CD4-positive, alpha-beta T cell treated with Interleukin-6 at 100 ng/mL for 8 hours (primary cell): ENCODE results near the gene ARHGEF38.
"Not testable (repeated sequence)": the region's sequence is repeated elsewhere in the genome, so short reads cannot be mapped to it uniquely, and the experiment has no call there.

Source experiments
- DNase-seq: peaks from one replicate; pipeline ENCODE4 v3.0.0-alpha.2; 2020; ENCODE audit warnings: mixed read lengths, low spot score

ARHGEF38 gene

DNA sequence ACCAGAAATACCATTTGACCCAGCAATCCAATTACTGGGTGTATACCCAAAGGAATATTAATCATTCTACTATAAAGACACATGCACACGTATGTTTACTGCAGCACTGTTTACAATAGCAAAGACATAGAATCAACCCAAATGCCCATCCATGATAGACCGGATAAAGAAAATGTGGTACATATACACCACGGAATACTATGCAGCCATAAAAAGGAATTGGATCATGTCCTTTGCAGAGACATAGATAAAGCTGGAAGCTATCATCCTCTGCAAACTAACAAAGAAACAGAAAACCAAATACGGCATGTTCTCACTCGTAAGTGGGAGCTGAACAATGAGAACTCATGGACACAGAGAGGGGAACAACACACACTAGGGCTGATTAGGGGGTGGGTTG is 57.4 kb downstream of the ARHGEF38 start:
- DNase-seq, result not testable (repeated sequence)

DNA sequence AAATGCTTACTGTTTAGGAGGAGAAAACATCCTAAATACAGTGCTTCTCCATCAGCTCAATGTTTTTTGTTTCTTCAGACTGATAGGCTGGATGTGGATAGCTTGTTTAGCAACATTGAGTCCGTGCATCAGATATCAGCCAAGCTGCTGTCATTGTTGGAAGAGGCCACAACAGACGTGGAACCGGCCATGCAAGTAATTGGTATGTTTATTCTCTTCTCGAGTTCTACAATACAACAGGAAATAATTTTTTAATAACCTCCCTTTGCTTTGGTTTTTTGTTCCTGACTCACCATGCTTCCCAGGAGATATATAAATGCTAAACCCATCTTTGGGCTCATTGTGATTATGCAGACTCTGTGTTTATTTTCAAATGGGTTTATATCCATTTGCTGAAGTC is 60.9 kb downstream of the ARHGEF38 start:
- DNase-seq, result no peak

- DNase-seq, result no peak
Measured at GRCh38 chr4:105619188-105619931, 66.9 kb downstream of the ARHGEF38 start.

- no peak for DNase-seq
Measured at GRCh38 chr4:105620640-105621323, 68.4 kb downstream of the ARHGEF38 start.

GRCh38 chr4:105622269-105622668 is 69.8 kb downstream of the ARHGEF38 start:
- DNase-seq, result no peak

DNA sequence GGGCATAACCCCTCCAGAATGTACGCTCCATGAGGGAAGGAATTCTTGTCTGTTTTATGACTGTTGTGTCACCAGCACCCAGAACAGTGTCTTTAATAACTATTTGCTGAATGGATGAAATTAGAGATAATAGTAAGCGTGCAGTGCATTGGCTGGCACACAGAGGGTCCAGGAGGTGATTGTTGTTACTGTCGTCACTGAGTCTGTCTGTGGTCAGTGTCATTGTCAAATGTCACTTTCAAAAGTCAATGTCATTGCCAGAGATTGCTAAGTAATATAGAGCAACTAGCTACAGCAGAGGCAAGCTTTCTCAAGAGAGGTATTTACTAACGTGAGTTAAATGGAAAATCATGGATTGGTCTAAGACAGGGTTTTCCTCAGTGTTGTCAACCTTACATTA is 70.7 kb downstream of the ARHGEF38 start:
- DNase-seq, result no peak

DNA sequence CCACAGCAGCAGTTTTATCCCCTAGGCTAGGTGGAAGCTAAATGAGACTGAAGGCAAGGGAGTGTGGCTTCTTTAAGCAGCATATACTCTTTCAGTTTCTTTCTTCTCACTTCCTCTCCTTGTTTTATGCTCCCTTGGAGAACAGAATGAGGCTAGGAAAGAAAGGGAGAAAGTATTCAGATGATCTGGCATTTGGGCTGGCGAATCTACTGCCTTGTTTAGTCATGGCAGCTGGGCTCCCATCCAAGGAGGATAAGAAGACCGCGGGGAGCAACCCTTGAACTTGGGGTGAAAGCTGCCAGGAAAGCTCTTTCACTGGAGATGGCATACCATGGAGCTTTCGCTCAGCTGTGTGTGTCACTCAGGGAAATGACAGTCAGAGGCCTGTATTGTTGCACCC is 72.1 kb downstream of the ARHGEF38 start:
- no peak for DNase-seq

DNA sequence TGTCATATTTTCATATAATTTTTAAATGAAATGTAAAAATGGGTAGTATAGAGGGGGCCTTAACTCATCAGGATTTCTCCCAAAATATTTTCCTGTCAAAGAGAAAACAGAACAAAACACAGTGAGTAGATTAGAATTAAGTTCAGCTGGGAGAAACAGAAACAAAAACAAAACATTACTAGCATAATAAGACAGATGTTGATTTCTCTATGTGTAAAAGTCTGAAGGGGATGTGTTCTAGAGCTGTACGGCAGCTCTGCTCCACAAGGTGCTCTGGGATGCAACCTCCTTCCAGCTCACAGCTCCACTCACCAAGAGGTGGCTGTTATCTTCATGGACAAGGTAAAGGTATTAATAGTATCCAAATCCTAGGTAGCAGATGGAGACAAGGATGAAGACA is 72.8 kb downstream of the ARHGEF38 start:
- DNase-seq, result no peak

DNA sequence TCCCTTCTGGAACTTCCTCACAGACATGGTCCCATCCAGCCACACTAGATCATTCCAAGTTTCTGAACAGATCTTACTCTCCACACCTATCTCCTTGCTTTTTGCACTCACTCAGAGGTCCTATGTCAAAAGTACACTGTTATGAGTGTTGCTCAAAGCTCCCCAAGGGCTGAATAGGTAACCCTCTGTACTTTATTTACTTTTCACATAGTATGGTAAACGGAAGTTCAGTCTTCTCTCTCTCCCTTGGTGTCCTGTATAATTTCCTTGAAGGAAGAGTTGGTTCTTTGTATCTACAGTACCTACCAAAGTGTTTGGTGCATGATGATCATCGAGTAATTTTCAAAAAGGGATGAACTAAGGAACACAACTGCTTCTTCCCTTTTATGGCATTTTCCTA is 74.4 kb downstream of the ARHGEF38 start:
- DNase-seq, result no peak

DNA sequence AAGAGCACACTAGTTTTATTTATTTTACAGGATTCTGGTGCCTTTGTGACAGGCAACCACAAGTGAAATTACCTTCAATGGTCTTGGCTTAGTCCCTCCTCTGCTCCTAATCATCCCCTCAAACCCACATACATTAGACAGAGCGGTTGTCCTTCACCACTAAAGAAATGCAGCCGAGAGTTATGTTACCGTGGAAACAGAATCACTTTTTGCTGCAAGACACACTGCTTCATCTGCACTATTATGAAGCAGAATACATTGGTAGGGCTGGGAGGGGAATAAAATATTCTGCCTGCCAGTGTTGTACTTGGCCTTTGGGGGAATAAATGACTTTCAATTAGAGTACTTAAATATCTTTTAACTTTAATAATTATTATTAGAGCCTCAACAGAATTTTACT is 75.2 kb downstream of the ARHGEF38 start:
- no peak for DNase-seq

GRCh38 chr4:105630670-105631655 is 78.5 kb downstream of the ARHGEF38 start:
- DNase-seq, result no peak

DNA sequence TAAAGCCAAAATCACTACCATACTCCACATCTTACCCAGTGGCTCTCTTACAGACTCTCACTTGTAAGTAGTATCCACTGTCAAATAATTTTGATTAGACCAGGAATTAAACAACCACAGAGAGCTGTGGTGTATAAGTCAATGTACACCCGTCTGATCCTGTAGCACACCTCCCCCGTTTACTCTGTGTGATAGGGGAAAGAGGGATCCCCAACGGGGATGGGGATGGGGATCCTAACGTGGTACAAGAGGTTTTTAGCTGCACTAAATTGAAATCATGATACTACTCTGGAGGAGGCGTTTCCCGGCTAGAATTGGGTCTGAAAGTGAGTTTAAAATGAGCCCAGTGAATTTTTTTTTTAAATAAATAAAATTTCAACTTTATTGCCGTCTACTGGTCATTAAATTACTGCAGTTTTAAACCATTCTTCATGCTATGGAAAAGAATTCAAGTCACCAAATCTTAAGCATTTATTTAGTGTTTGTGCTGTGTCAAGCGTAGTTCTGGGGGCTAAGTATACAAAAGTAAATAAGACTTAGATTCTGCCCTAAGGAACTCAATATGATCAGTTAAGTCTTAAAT is 79.5 kb downstream of the ARHGEF38 start:
- no peak for DNase-seq

DNA sequence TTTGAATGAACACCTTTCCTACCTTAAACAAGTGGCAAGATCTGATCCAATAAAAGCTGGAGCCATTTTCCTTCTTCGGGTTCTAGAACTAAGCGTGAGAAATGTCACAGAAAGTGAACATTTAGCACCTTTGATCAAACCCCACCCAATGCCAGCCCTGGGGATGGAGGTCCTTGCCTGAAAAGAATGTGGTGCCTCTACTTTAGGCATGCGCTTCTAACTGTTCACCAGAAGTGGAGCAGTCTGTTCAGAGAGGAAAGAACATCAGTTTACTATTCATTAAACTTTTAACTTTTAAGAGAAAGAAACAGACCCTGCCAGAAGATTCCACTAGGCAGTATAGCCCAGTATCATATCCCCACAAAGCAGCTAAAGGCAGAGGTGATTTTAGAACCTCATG is 80.2 kb downstream of the ARHGEF38 start:
- no peak for DNase-seq

DNA sequence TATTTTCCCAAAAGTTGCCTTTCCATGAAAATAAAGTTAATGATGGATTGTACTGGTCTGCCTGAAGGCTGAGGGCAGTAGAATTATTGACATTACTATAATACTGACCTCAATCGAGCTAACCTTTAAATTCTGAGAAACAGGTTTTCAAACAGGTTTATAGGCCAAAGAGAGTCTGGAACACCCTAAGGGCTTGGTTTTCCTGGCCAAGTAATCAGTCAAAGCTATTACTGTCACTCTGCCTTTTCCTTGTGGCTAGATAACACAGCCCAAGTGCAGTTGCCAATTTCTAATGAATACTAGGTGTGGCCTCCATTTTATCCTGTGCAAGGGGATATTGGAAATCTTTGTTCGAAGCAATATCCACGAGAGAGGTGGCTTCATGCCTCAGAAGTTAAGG is 80.8 kb downstream of the ARHGEF38 start:
- DNase-seq, result no peak

- DNase-seq, result no peak
Measured at GRCh38 chr4:105634402-105635080, 82.1 kb downstream of the ARHGEF38 start.

DNA sequence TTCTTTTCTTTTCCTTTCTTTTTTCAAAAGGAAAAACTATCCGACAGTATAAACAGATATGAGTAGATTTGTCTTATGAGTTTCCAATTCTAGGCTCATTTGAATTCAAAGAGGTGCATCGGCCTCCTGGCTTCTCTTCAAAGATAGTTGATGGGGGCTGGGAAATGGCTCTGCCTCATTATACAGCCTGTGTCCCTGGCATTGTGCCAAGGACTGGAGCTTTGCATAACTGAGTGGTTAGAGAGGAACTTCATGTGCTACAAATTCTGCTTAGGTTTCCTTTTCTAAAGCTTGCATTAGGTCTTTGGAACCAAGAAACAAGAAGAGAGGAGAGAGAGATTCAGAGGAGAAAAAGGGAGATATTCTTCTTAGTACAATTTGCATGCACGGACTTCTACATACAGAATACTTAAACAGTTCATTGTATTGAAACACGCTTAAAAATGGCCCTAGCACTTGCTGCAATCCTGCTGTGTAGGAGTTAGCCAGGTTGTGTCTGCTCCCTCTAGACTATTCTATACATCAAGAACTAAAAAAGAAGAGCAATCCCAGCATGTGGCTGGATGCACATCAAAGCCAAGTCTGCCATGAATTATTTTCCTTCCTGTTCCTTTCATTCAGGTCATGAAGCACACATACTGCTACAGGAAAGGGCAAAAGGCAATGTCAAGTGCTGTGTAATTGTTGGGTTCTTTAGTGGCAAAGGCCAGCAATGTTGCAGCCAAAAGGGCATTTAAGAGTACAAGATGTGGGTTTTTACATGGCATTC is 85.2 kb downstream of the ARHGEF38 start:
- no peak for DNase-seq

GRCh38 chr4:105641845-105642244 is 89.4 kb downstream of the ARHGEF38 start:
- DNase-seq, result no peak

GRCh38 chr4:105644257-105644656 is 91.8 kb downstream of the ARHGEF38 start:
- DNase-seq, result no peak

DNA sequence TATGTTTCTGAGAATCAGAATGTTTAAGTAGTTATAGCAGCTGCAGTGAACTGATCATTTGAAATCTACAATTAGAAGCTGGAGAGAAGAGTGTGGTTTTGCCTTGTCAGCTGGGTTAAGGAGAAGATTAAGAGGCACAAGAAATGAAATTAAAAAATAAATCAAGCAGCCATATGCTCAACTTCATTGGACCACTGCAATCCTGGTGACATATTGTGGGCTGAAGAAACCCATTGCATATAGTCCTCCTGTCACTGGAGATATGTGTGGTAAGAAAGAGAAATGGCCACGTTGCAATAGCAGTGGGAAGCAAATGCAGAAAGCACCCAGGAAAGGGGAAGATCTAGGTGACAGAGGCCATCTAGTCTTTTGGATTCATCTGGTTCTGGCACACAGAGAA is 93.0 kb downstream of the ARHGEF38 start:
- DNase-seq, result no peak

DNA sequence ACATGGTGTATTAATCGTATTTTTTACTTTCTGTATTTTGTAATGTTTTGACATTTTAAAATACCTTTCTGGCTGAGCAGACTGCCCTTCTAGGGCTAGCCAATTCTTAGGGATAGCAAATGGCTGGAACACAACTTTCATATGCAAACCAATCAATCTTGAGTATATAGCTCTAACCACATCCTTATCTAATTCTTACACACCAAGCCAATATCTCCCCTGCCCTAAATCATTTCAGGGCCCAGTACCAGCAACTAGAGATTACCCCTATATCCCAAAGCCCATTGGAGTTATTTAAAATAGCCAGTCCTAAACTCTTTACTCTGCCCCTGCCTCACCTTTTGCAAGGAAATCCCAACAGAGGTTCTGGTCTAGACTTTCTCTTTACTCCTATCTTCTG is 97.8 kb downstream of the ARHGEF38 start:
- DNase-seq, result no peak

DNA sequence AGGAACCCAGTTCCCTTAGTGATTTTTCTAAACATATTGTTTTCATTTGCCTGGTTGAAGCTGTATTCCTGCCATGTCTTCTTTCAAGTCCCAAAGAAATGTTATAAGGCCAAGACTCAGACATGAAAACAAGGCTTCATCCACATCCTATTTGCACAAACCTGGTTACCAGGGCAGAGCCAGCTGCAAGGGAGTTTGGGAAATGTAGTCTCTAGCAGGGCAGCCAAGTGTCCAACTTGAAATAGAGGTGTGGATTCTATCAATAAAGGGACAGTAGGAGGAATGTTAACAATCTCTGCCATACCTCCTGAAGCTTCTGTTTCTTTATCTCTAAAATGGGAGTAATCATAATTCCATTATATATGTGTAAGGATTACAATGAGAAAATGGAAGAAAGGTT is 99.5 kb downstream of the ARHGEF38 start:
- no peak for DNase-seq
